ENCODE measurements around the gene KCNK10. TPM values are rescaled to one million over a fixed set of nuclear protein-coding genes. Genes with fewer than 3 reads are reported as not detected.

Gene KCNK10, protein sequence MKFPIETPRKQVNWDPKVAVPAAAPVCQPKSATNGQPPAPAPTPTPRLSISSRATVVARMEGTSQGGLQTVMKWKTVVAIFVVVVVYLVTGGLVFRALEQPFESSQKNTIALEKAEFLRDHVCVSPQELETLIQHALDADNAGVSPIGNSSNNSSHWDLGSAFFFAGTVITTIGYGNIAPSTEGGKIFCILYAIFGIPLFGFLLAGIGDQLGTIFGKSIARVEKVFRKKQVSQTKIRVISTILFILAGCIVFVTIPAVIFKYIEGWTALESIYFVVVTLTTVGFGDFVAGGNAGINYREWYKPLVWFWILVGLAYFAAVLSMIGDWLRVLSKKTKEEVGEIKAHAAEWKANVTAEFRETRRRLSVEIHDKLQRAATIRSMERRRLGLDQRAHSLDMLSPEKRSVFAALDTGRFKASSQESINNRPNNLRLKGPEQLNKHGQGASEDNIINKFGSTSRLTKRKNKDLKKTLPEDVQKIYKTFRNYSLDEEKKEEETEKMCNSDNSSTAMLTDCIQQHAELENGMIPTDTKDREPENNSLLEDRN
- total RNA-seq: not detected

DNA sequence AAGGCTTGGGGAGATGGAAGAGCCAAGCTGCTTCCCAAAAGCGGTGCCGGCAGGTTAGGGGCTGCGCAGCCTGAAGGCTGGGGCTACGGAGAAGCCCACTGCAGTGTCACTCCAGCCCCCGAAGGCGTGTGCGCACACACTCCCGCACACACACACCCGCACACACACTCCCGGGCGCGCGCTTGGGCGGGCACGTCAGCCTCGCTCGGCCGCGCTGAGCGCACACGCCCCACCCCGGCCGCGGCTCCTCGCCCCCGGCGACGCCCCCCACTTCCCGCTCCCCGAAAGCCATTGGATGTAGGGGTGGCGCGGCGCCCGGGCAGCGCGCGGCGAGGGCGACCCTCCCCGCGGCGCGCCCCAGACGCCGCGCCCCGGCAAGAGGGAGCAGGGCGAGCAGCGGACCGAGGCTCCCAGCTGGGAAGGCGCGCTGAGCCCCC is at the start of gene KCNK10:
Gene KCNK10 (minus strand): TSS at position 184 of the 437 bp plus-strand sequence. CDS start 471 bp downstream, outside the sequence.
- Histone ChIP-seq H3K4me3 (peak within 1 kb of the TSS in 1 of 4 donors; percentile 33), H3K9me3 (no peaks in the 10 kb centered on the region), H3K27me3 (peaks cover 53 to 65% (median 61%) of the 10 kb centered on the region in 3 donors), H3K4me1 (no peaks in the 10 kb centered on the region), H3K27ac (no peak within 1 kb of the TSS), H3K36me3 (no peaks in the 10 kb centered on the region)
- ATAC-seq: no peak
- in situ Hi-C loops (cut with MboI; ENCODE audit: low sequenced_read_pairs in 4 of 4) (no loop called here), intact Hi-C loops (cut with DNase I; ENCODE audit: low total_unique reads) (no loop called here)
- no peak for TF ChIP-seq POLR2A (IDR thresholded peaks at IDR 0.05)
- TF ChIP-seq, protein P1, sequence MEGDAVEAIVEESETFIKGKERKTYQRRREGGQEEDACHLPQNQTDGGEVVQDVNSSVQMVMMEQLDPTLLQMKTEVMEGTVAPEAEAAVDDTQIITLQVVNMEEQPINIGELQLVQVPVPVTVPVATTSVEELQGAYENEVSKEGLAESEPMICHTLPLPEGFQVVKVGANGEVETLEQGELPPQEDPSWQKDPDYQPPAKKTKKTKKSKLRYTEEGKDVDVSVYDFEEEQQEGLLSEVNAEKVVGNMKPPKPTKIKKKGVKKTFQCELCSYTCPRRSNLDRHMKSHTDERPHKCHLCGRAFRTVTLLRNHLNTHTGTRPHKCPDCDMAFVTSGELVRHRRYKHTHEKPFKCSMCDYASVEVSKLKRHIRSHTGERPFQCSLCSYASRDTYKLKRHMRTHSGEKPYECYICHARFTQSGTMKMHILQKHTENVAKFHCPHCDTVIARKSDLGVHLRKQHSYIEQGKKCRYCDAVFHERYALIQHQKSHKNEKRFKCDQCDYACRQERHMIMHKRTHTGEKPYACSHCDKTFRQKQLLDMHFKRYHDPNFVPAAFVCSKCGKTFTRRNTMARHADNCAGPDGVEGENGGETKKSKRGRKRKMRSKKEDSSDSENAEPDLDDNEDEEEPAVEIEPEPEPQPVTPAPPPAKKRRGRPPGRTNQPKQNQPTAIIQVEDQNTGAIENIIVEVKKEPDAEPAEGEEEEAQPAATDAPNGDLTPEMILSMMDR (IDR thresholded peaks at IDR 0.05 in 4 of 5, conservative IDR thresholded peaks at IDR 0.05 in 1 of 5): no peak
- DNase-seq: no peak

DNA sequence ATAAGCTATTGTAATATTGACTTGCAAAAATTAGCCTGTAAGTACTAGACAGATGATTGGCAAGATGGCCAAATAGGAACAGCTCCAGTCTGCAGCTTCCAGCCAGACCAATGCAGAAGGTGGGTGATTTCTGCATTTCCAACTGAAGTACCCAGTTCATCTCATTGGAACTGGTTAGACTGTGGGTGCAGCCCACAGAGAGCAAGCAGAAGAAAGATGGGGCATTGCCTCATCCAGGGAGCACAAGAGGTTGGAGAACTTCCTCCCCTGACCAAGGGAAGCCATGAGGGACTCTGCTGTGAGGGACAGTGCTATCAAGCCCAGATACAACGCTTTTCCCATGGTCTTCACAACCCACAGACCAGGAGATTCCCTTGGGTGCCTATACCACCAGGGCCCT is 46.4 kb upstream of the KCNK10 start:
- H3K36me3 ChIP-seq: no peaks in the 10 kb centered on the region
- DNase-seq (no peak), ATAC-seq (no peak)
- no peaks in the 10 kb centered on the region for H3K27me3 ChIP-seq
- H3K4me1 ChIP-seq: no peaks in the 10 kb centered on the region
- H3K4me3 ChIP-seq: no peak overlapping the region
- in situ Hi-C loops (cut with MboI; ENCODE audit: low sequenced_read_pairs in 4 of 4) (no loop called here), intact Hi-C loops (cut with DNase I; ENCODE audit: low total_unique reads) (no loop called here)
- H3K27ac ChIP-seq: no peak overlapping the region
- peaks cover 0 to 2% (median 0%) of the 10 kb centered on the region in 3 donors for H3K9me3 ChIP-seq
- TF ChIP-seq POLR2A (IDR thresholded peaks at IDR 0.05): no peak
- TF ChIP-seq, protein P1 (IDR thresholded peaks at IDR 0.05 in 4 of 5, conservative IDR thresholded peaks at IDR 0.05 in 1 of 5): no peak

DNA sequence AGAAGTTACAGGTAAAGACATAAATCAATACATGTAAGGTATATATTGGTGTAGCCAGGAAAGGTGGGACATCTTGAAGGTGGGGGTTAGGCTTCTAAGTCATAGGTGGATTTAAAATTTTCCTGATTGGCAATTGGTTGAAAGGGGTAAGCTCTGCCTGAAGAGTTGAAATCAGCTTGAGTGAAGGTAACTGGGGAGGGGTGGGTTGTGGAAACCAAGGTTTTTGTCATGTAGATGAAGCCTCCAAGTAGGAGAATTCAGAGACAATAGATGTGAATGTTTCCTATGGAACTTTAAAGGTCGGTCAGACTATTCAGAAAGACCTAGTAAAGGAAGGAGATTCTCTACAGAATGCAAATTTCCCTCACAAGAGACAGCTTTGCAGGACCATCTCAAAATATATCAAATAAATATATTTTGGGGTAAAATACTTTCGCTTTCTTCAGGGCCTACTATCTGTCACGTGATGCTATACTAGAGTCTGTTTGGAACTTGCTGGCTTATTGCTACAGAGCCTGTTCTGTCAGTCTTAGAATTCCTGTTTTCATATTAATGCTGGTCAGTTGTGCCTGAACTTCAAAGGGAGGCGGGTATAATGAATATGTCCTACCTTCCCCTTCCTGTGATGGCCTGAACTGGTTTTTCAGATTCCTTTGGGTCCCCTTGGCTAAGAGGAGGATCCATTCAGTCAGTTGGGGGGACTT is 41.8 kb upstream of the KCNK10 start:
- TF ChIP-seq, protein P1 (IDR thresholded peaks at IDR 0.05 in 4 of 5, conservative IDR thresholded peaks at IDR 0.05 in 1 of 5): no peak
- no peak for TF ChIP-seq POLR2A (IDR thresholded peaks at IDR 0.05)
- no peak overlapping the region for H3K4me3 ChIP-seq
- ATAC-seq (no peak), DNase-seq (no peak)
- H3K36me3 ChIP-seq: no peaks in the 10 kb centered on the region
- H3K9me3 ChIP-seq: no peaks in the 10 kb centered on the region
- in situ Hi-C loops (cut with MboI; ENCODE audit: low sequenced_read_pairs in 4 of 4) (no loop called here), intact Hi-C loops (cut with DNase I; ENCODE audit: low total_unique reads) (no loop called here)
- H3K27ac ChIP-seq: no peak overlapping the region
- H3K4me1 ChIP-seq: no peaks in the 10 kb centered on the region
- no peaks in the 10 kb centered on the region for H3K27me3 ChIP-seq

DNA sequence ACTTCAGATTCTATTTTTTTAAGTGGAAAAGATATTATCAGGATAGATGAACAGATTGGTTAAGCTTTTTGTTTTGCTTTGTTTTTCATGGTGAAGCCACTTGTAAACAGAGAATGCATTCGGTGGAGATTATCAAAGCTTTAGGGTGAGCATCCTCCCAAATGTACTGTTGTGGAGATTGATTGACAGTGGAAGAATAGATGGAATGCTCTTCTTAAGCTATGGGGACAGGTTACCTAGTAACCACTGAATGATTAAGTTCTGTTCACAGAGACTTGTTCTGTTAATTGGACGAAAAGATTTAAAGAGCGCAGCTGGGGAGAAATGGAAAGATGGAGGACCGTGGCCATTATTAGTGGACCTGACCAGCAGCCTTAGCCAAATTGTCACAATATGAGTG is 40.6 kb upstream of the KCNK10 start:
- in situ Hi-C loops (cut with MboI; ENCODE audit: low sequenced_read_pairs in 4 of 4): no loop called here
- DNase-seq: no peak
- ATAC-seq: no peak
- Histone ChIP-seq H3K9me3 (no peaks in the 10 kb centered on the region), H3K36me3 (no peaks in the 10 kb centered on the region), H3K27me3 (no peaks in the 10 kb centered on the region), H3K4me1 (no peaks in the 10 kb centered on the region), H3K4me3 (no peak overlapping the region), H3K27ac (no peak overlapping the region)
- TF ChIP-seq, protein P1 (IDR thresholded peaks at IDR 0.05 in 4 of 5, conservative IDR thresholded peaks at IDR 0.05 in 1 of 5): no peak
- no peak for TF ChIP-seq POLR2A (IDR thresholded peaks at IDR 0.05)
- intact Hi-C loops (cut with DNase I; ENCODE audit: low total_unique reads): no loop called here

Measured in gastrocnemius medialis (tissue), 4 donors.